ENCODE data around the gene MAOB.

DNA sequence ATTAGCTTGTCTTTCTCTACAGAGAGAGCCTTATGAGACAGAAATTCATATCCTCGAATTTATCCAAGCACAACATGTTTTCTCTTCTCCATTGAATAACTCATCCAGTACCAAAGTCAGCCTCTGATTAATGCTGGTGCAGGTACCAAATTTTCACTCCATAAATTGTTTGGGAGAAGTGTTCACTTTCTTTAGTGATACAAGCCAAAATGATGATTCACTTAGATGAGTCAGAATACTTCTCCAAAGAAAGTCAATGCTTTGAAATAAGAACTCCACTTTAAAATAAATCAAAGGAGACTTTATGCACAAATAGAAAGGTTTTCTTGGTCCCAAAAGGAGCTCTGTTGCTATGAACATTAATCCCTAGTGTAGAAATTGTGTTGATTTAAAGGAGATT, 60.2 kb downstream of the MAOB start:
- TF ChIP-seq ESRRG (CRISPR knock-in tag; IDR thresholded peaks at IDR 0.05): no peak
- TF ChIP-seq ZNF70 (CRISPR knock-in tag; IDR thresholded peaks at IDR 0.05): no peak
- TF ChIP-seq, protein P1, sequence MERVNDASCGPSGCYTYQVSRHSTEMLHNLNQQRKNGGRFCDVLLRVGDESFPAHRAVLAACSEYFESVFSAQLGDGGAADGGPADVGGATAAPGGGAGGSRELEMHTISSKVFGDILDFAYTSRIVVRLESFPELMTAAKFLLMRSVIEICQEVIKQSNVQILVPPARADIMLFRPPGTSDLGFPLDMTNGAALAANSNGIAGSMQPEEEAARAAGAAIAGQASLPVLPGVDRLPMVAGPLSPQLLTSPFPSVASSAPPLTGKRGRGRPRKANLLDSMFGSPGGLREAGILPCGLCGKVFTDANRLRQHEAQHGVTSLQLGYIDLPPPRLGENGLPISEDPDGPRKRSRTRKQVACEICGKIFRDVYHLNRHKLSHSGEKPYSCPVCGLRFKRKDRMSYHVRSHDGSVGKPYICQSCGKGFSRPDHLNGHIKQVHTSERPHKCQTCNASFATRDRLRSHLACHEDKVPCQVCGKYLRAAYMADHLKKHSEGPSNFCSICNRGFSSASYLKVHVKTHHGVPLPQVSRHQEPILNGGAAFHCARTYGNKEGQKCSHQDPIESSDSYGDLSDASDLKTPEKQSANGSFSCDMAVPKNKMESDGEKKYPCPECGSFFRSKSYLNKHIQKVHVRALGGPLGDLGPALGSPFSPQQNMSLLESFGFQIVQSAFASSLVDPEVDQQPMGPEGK (CRISPR knock-in tag; IDR thresholded peaks at IDR 0.05; ENCODE audit: borderline replicate concordance): no peak
- no peak for TF ChIP-seq ZFP3 (CRISPR knock-in tag; IDR thresholded peaks at IDR 0.05)
- TF ChIP-seq, protein P2, sequence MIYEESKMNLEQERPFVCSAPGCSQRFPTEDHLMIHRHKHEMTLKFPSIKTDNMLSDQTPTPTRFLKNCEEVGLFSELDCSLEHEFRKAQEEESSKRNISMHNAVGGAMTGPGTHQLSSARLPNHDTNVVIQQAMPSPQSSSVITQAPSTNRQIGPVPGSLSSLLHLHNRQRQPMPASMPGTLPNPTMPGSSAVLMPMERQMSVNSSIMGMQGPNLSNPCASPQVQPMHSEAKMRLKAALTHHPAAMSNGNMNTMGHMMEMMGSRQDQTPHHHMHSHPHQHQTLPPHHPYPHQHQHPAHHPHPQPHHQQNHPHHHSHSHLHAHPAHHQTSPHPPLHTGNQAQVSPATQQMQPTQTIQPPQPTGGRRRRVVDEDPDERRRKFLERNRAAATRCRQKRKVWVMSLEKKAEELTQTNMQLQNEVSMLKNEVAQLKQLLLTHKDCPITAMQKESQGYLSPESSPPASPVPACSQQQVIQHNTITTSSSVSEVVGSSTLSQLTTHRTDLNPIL (CRISPR knock-in tag; IDR thresholded peaks at IDR 0.05; ENCODE audit: low read depth): no peak
- TF ChIP-seq ARNTL (CRISPR knock-in tag; IDR thresholded peaks at IDR 0.05; ENCODE audit: borderline replicate concordance, low read depth): no peak
- TF ChIP-seq CSDC2 (CRISPR knock-in tag; IDR thresholded peaks at IDR 0.05): no peak
- no peak for TF ChIP-seq SNAI2 (CRISPR knock-in tag; IDR thresholded peaks at IDR 0.05)
- no peak for TF ChIP-seq TCF4 (CRISPR knock-in tag; IDR thresholded peaks at IDR 0.05; ENCODE audit: borderline replicate concordance)
- TF ChIP-seq GLIS3 (CRISPR knock-in tag; IDR thresholded peaks at IDR 0.05): no peak
- TF ChIP-seq, protein P3, sequence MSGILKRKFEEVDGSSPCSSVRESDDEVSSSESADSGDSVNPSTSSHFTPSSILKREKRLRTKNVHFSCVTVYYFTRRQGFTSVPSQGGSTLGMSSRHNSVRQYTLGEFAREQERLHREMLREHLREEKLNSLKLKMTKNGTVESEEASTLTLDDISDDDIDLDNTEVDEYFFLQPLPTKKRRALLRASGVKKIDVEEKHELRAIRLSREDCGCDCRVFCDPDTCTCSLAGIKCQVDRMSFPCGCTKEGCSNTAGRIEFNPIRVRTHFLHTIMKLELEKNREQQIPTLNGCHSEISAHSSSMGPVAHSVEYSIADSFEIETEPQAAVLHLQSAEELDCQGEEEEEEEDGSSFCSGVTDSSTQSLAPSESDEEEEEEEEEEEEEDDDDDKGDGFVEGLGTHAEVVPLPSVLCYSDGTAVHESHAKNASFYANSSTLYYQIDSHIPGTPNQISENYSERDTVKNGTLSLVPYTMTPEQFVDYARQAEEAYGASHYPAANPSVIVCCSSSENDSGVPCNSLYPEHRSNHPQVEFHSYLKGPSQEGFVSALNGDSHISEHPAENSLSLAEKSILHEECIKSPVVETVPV (CRISPR knock-in tag; IDR thresholded peaks at IDR 0.05): no peak
